Measurements from ENCODE around the gene ZW10.

DNA sequence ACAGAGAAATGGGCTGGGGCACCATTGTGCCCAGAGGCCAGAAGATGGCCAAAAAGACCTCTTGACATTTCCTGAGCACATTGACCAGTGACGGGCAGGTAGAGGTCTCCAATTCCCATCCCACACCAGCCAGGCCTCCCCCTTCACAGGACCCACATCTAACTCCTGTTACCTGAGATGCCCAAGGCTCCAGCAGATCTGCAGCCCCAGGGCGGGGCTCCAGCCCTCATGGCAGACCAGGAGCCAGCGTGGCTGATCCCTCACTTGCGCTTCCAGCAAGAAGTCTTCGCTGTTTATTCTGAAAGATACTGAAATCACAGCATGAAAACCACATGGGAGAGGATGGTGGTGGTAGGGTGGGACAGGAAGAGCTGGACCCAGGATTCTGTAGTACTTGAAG is 76.4 kb downstream of the ZW10 start:
- TF ChIP-seq, protein P1, sequence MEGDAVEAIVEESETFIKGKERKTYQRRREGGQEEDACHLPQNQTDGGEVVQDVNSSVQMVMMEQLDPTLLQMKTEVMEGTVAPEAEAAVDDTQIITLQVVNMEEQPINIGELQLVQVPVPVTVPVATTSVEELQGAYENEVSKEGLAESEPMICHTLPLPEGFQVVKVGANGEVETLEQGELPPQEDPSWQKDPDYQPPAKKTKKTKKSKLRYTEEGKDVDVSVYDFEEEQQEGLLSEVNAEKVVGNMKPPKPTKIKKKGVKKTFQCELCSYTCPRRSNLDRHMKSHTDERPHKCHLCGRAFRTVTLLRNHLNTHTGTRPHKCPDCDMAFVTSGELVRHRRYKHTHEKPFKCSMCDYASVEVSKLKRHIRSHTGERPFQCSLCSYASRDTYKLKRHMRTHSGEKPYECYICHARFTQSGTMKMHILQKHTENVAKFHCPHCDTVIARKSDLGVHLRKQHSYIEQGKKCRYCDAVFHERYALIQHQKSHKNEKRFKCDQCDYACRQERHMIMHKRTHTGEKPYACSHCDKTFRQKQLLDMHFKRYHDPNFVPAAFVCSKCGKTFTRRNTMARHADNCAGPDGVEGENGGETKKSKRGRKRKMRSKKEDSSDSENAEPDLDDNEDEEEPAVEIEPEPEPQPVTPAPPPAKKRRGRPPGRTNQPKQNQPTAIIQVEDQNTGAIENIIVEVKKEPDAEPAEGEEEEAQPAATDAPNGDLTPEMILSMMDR (IDR thresholded peaks at IDR 0.05), result no peak
- no peak for TF ChIP-seq EZH2 (IDR thresholded peaks at IDR 0.05; ENCODE audit: borderline replicate concordance, insufficient read depth, low read depth, low read length, poor library complexity, severe bottlenecking)
